ENCODE results near the gene WHRN. TPM values are rescaled to one million over a fixed set of nuclear protein-coding genes. Genes with fewer than 3 reads are reported as not detected.

The WHRN gene
- total and polyA plus RNA-seq, 2 of the 13 experiments (the other 11 are each of a cell fraction or from before 2014, with no cell fraction given) = 2.3 to 5.3 TPM

- Histone ChIP-seq H3K9me3 (ENCODE audit: low read length) (no peaks in the 10 kb centered on the region), H3K9ac (ENCODE audit: insufficient read depth, low read depth, low read length) (no peak overlapping the region), H3K79me2 (ENCODE audit: insufficient read depth, low read length) (no peaks in the 10 kb centered on the region), H4K20me1 (ENCODE audit: insufficient read depth, low read length) (no peaks in the 10 kb centered on the region), H3K4me3 (replicated peaks in 1 of 3; ENCODE audit: insufficient read depth in 1 of 3, low read depth in 2 of 3, low read length in 3 of 3) (no peak overlapping the region), H3K27me3 (ENCODE audit: control insufficient read depth in 1 of 2, insufficient read depth in 2 of 2, low read length in 2 of 2) (no peaks in the 10 kb centered on the region), H2AFZ (ENCODE audit: low read length) (no peak overlapping the region), H3K4me1 (ENCODE audit: insufficient read depth, low read length) (peaks cover 8% of the 10 kb centered on the region), H3K36me3 (replicated peaks in 1 of 2; ENCODE audit: control insufficient read depth in 1 of 2, insufficient read depth in 2 of 2, low read length in 2 of 2) (no peaks in the 10 kb centered on the region), H3K4me2 (ENCODE audit: low read depth, low read length) (no peak overlapping the region), H3K27ac (ENCODE audit: extremely low read length, insufficient read depth, low read length) (no peak overlapping the region)
- no peak for FAIRE-seq
- no peak for DNase-seq (ENCODE audit: low spot score)
- CTCF ChIA-PET (ENCODE audit: low intra/inter-chr PET ratio, low total read pairs) = no interaction called here
- intact Hi-C loops (cut with micrococcal nuclease; ENCODE audit: unreplicated experiment) (no loop called here), in situ Hi-C loops (cut with HindIII; ENCODE audit: extremely low pct_ligation_motif_present, low pct_unique_long_range_greater_than_20kb) (loop anchor here (25.0 kb wide), 1 partner anchor 496 kb away; no protein-coding TSS in a partner anchor)
- TF ChIP-seq ZNF432 (CRISPR knock-in tag; IDR thresholded peaks at IDR 0.05; ENCODE audit: borderline replicate concordance) (no peak), ZNF883 (CRISPR knock-in tag; IDR thresholded peaks at IDR 0.05; ENCODE audit: not compliant biosample characterization) (no peak), ZSCAN25 (CRISPR knock-in tag; IDR thresholded peaks at IDR 0.05) (no peak), ZXDC (CRISPR knock-in tag; IDR thresholded peaks at IDR 0.05) (no peak), ASH2L (IDR thresholded peaks at IDR 0.05; ENCODE audit: insufficient read length, low read depth, low read length) (no peak), ZNF652 (CRISPR knock-in tag; IDR thresholded peaks at IDR 0.05; ENCODE audit: borderline replicate concordance, low read depth) (no peak), NR2F1 (CRISPR knock-in tag; IDR thresholded peaks at IDR 0.05) (no peak), REST (IDR thresholded peaks at IDR 0.05; ENCODE audit: borderline replicate concordance in 1 of 2, low read depth in 1 of 2, low read length in 2 of 2) (no peak), MAX (IDR thresholded peaks at IDR 0.05) (no peak), ZNF382 (CRISPR knock-in tag; IDR thresholded peaks at IDR 0.05; ENCODE audit: borderline replicate concordance) (no peak), ZNF207 (IDR thresholded peaks at IDR 0.05; ENCODE audit: borderline replicate concordance) (no peak)
- no TSS peak for BruUV-seq (replicated peaks)
- WGBS (ENCODE audit: low lambda C conversion rate) = 85% methylated on average over 5 of the region's 5 CpGs
- ATAC-seq = no peak
- POLR2A ChIA-PET = no interaction called here
Measured at GRCh38 chr9:114416290-114416689, 89.0 kb downstream of the WHRN start.

All from HepG2 (cell line).